Cerebellar cortex (tissue), 1 donor: ENCODE measurements around the gene TCF12.

Experiments used
- DNase-seq: peaks from one replicate; pipeline ENCODE4 v3.0.0-alpha.2; 2015; ENCODE audit warnings: low spot score

The TCF12 gene

GRCh38 chr15:57255751-57256341, 337.4 kb downstream of the TCF12 start:
- DNase-seq = no peak

- no peak for DNase-seq
These were observed 338.5 kb downstream of the TCF12 start for GRCh38 chr15:57256939-57257338.

GRCh38 chr15:57259568-57260040, 341.2 kb downstream of the TCF12 start:
- DNase-seq = no peak

GRCh38 chr15:57263520-57263919, 345.1 kb downstream of the TCF12 start:
- no peak for DNase-seq

- no peak for DNase-seq
These were observed 354.4 kb downstream of the TCF12 start for GRCh38 chr15:57272771-57273357.

GRCh38 chr15:57273402-57273801, 355.0 kb downstream of the TCF12 start:
- no peak for DNase-seq

GRCh38 chr15:57278439-57278838, 360.0 kb downstream of the TCF12 start:
- DNase-seq = no peak

GRCh38 chr15:57280464-57280863, 362.0 kb downstream of the TCF12 start:
- DNase-seq = no peak

- DNase-seq = no peak
These were observed 362.9 kb downstream of the TCF12 start for GRCh38 chr15:57281321-57281720.

- DNase-seq = no peak
These were observed 364.2 kb downstream of the TCF12 start for GRCh38 chr15:57282686-57283085.

GRCh38 chr15:57283774-57284503, 365.5 kb downstream of the TCF12 start:
- DNase-seq = no peak

GRCh38 chr15:57284535-57284934, 366.1 kb downstream of the TCF12 start:
- DNase-seq = no peak

GRCh38 chr15:57285386-57285785, 366.9 kb downstream of the TCF12 start:
- no peak for DNase-seq

- DNase-seq = no peak
These were observed 368.1 kb downstream of the TCF12 start for GRCh38 chr15:57286446-57287122.

- no peak for DNase-seq
These were observed 368.7 kb downstream of the TCF12 start for GRCh38 chr15:57287123-57287521.

GRCh38 chr15:57288926-57289580, 370.6 kb downstream of the TCF12 start:
- no peak for DNase-seq

GRCh38 chr15:57290187-57290586, 371.7 kb downstream of the TCF12 start:
- DNase-seq = no peak

GRCh38 chr15:57290826-57291225, 372.4 kb downstream of the TCF12 start:
- DNase-seq = no peak

GRCh38 chr15:57296473-57297162, 378.2 kb downstream of the TCF12 start:
- DNase-seq = no peak

- DNase-seq = no peak
These were observed 378.7 kb downstream of the TCF12 start for GRCh38 chr15:57297163-57297593.

- DNase-seq = no peak
These were observed 379.2 kb downstream of the TCF12 start for GRCh38 chr15:57297630-57298029.

- DNase-seq = no peak
These were observed 379.8 kb downstream of the TCF12 start for GRCh38 chr15:57298204-57298603.
